Heart left ventricle (tissue), 13 donors: Measurements from ENCODE around the gene COX10.

Source experiments
- CTCF ChIP-seq, 12 donors: fragments of 200-600 bp; sonication (generic) in 4 of 12; IDR thresholded peaks; one replicate each; pipeline versions ENCODE4 v1.5.0 to v1.8.0; 2018 to 2022; ENCODE audit warnings: antibody characterized with exemption in 12 of 12, mild to moderate bottlenecking in 5 of 12
- POLR2A ChIP-seq, 2 donors: fragments of 450-650 bp; IDR thresholded peaks; one replicate each; pipeline ENCODE4 v1.6.1; 2017; ENCODE audit warnings: antibody characterized with exemption in 2 of 2, mild to moderate bottlenecking in 2 of 2, moderate library complexity in 2 of 2
- donor health status: ischemic (EF 13 %, LVEDD 7.1; RV severe dilation, severe dysfunction).
- donor health status: DM: no; HTN: yes; CAD: no.
- donor health status: DM: no; HTN: no; CAD: no.
- donor health status: ischemic (EF 25% LVEDD 6.9; RV normal size, moderate dysfunction).
- donor health status: ischemic (EF 25% LVEDD 5.7; RV mildly dilated, moderate dysfunction).
- donor health status: ischemic (EF 35%, LVEDD 5.7; RV mildly dilated, moderate dysfunction).
- donor health status: nonischemic (EF 11% LVEDD 7.7; RV severe dilation, severe dysfunction).
- donor health status: DM: yes; HTN: yes; CAD: no.
- donor health status: PGD.
- donor health status: ischemic (EF 29% LVEDD 5.4; RV normal size, mild dysfunction).
- donor health status: nonischemic (EF 23%, LVEDD 6.1; RV moderate dilation, normal function).

- no peak for TF ChIP-seq CTCF (IDR thresholded peaks at IDR 0.05)
- TF ChIP-seq POLR2A (IDR thresholded peaks at IDR 0.05), result no peak
Measured at GRCh38 chr17:14033166-14033565, 36.1 kb upstream of the COX10 start.
